Glutamatergic neuron (in vitro differentiated cells): ENCODE data around the gene MEGF11. TPM values are rescaled to one million over a fixed set of nuclear protein-coding genes. Genes with fewer than 3 reads are reported as not detected.

Source experiments
- DNase-seq: peaks from one replicate; pipeline ENCODE4 v3.0.0; 2022
- H3K27ac Mint-ChIP-seq: one replicate; pipeline ENCODE4 v1.8.0; 2020; ENCODE audit warnings: mild to moderate bottlenecking, mixed read lengths, inconsistent platforms; ENCODE audit not compliant: unreplicated experiment
- H3K27me3 Mint-ChIP-seq: one replicate; pipeline ENCODE4 v1.8.0; 2020; ENCODE audit warnings: mild to moderate bottlenecking, moderate library complexity, mixed read lengths, inconsistent platforms; ENCODE audit not compliant: unreplicated experiment
- H3K36me3 Mint-ChIP-seq: one replicate; pipeline ENCODE4 v1.8.0; 2020; ENCODE audit warnings: mild to moderate bottlenecking, mixed read lengths, inconsistent platforms; ENCODE audit not compliant: unreplicated experiment
- H3K4me1 Mint-ChIP-seq: one replicate; pipeline ENCODE4 v1.8.0; 2020; ENCODE audit warnings: mild to moderate bottlenecking, low read depth, mixed read lengths, inconsistent platforms; ENCODE audit not compliant: unreplicated experiment
- H3K4me3 Mint-ChIP-seq: one replicate; pipeline ENCODE4 v1.8.0; 2020; ENCODE audit warnings: mild to moderate bottlenecking, mixed read lengths, inconsistent platforms; ENCODE audit not compliant: unreplicated experiment
- H3K9me3 Mint-ChIP-seq: one replicate; pipeline ENCODE4 v1.8.0; 2020; ENCODE audit warnings: mild to moderate bottlenecking, moderate library complexity, mixed read lengths, inconsistent platforms; ENCODE audit not compliant: unreplicated experiment
- total RNA-seq: library from RNA; stranded (reverse); fragmentation: NEBNext Ultra II Directional; extraction: Animal tissue kit (Norgen Biotek cat#: 25700); gene quantifications from one replicate; pipeline ENCODE4 v1.2.1, GENCODE V29; 2021; ENCODE audit not compliant: unreplicated experiment
- TF ChIP-seq, protein P1 (sequence below): fragments of 200-600 bp; sonication (generic); IDR thresholded peaks from one replicate; pipeline ENCODE4 v1.5.0; 2021; ENCODE audit not compliant: partially characterized antibody, unreplicated experiment

Gene MEGF11
- total RNA-seq, 1 donor from 2014 or later: 2.6 TPM

DNA sequence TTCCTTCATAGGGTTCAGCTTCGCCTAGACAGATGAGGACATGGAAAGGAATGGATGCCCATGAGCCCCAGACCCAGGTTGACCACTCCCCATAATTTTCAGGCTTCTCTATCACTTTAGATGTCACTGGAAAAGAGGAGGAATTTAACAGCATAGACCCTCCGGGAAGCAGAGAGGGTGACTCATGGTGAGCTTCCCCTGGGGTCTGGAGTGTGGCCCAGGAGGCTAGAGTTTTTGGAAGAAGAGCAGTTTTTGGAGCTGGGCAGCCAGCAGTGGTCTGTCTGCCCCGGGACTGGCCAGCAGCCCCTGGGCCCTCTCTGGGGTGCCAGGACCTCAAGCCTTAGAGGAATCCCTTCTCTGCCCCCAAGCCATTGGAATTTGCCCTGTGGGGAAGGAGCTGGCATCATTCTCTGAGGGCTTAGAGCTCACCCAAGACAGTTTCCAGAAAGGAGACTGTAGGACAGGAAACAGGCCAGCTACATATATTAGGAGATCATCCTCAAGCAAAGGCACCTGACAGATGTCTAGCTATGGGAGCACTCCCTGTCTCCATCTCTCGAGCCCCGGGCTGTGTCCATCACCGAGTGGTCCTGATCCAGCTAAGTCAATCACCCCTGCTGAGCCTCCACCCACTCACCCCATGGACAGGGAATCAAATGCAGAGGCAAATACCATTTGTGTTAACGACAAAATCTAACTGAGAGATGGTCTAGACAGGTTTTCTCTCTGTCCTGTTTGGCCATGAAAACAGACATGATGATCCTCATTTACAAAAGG, 67.3 kb downstream of the MEGF11 start:
- Mint-ChIP-seq H3K4me3 (no peak overlapping the region), H3K27ac (no peak overlapping the region), H3K36me3 (no peaks in the 10 kb centered on the region), H3K4me1 (peaks cover 14% of the 10 kb centered on the region), H3K9me3 (no peaks in the 10 kb centered on the region), H3K27me3 (peaks cover 6% of the 10 kb centered on the region)
- no peak for DNase-seq
- TF ChIP-seq, protein P1, sequence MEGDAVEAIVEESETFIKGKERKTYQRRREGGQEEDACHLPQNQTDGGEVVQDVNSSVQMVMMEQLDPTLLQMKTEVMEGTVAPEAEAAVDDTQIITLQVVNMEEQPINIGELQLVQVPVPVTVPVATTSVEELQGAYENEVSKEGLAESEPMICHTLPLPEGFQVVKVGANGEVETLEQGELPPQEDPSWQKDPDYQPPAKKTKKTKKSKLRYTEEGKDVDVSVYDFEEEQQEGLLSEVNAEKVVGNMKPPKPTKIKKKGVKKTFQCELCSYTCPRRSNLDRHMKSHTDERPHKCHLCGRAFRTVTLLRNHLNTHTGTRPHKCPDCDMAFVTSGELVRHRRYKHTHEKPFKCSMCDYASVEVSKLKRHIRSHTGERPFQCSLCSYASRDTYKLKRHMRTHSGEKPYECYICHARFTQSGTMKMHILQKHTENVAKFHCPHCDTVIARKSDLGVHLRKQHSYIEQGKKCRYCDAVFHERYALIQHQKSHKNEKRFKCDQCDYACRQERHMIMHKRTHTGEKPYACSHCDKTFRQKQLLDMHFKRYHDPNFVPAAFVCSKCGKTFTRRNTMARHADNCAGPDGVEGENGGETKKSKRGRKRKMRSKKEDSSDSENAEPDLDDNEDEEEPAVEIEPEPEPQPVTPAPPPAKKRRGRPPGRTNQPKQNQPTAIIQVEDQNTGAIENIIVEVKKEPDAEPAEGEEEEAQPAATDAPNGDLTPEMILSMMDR: no peak

DNA sequence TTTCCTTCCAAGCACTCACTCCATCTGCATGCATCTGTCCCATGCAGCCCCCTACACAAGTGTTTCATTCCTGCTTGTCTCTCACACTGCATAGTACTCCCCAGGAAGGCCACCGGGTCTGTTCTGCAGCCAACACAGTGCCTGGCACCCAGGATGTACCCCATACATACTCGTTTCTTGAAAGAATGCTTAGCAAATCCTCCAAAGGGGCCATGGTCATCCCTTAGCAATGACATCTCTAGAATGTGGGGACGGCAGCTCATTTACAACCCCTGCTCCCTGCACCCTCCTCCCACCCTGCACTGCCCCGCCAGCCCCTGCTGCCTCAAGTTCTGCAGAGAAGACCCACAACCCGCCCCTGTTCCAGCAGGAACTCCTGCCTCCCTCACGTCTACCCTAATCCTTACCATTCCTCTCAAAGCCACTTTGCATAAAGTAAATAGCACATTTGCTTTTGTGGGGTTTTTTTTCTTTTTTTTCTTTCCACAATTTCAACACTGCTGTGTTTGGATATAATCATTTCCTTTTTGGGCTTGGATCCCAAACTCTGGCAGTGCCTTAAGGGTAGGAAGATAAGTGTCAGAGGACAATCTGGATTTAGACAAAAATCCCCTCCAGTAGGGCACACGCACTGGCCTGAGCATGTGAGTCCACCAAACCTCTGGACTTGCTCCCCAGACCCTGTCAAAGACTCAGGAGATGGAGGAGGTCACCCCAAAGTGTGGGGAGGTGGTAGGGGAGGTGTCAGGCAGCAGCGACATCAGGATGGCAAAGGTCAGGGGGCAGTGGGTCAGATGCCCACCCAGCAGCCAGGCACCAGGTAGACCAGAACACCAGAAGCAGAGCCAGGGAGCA, 68.4 kb downstream of the MEGF11 start:
- Mint-ChIP-seq H3K36me3 (no peaks in the 10 kb centered on the region), H3K27ac (no peak overlapping the region), H3K4me1 (peaks cover 14% of the 10 kb centered on the region), H3K27me3 (peaks cover 6% of the 10 kb centered on the region), H3K9me3 (no peaks in the 10 kb centered on the region), H3K4me3 (no peak overlapping the region)
- no peak for DNase-seq
- TF ChIP-seq, protein P1: no peak

DNA sequence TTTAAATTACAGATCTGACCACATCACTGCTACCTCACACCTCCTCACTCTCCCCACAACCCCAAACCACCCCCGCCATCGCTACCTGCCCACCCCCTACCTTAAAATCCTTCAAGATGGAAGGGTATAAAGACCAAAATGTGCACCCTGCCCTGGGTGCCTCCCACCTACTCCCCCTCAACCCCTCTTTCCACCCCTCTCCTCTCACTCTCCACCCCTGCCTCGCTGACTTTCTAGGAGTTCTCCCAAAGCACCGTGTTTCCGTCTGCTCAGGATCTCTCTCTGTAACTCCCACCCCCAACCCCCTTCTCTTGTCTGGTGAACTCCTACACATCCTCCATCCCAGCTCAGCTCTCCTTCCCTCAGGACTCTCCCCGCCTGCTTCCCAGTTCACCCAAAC, 69.1 kb downstream of the MEGF11 start:
- Mint-ChIP-seq H3K36me3 (no peaks in the 10 kb centered on the region), H3K9me3 (no peaks in the 10 kb centered on the region), H3K4me1 (peaks cover 14% of the 10 kb centered on the region), H3K27ac (no peak overlapping the region), H3K4me3 (no peak overlapping the region), H3K27me3 (peaks cover 6% of the 10 kb centered on the region)
- no peak for DNase-seq
- TF ChIP-seq, protein P1: no peak

DNA sequence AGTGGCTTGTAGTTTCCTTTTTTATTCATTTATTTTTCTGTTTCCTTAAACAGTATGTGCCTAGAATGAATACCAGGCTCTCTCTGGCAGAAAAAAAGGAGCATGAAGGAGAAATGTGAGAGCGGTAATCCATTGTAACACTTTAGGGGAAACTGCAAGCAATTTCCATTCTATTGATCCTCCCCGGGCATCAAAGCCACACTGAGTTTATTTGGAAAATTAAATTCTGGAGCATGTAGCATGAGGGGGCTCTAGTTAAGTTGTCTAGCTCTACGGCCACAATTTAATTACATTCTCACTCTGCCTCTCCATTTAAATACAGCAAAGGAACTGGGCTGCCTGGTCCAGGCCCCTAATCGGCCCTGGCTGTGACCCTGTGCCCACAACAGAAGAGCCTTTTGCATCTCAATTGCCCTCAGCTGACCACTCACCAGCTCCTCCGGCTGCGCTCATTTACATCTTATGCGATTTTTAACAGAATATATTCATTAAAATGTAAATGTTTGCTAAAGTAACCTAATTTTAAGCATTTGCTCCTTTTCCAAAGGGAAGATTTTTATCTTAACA, 72.9 kb downstream of the MEGF11 start:
- Mint-ChIP-seq H3K27ac (no peak overlapping the region), H3K27me3 (peaks cover 3% of the 10 kb centered on the region), H3K36me3 (no peaks in the 10 kb centered on the region), H3K4me3 (no peak overlapping the region), H3K9me3 (peaks cover 2% of the 10 kb centered on the region), H3K4me1 (peaks cover 8% of the 10 kb centered on the region)
- TF ChIP-seq, protein P1: no peak
- DNase-seq: no peak

DNA sequence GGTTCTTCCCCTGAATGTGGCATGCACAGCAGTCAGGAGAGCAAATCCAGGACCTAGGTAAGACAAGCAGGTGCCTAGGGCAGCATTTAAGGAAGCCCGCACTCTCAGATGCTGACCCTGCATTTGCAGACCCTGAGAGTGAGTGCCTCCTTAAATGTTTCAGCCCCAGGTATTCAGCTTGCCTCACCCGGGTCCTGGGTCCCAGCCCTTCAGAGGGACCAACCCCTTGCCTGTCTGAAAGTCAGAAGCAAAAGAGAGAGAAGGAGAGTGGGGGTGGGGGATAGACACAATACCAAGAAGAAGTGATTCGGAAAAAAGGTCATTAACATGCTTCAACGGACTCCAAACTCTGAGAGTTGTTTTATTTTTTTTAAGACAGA, 75.0 kb downstream of the MEGF11 start:
- Mint-ChIP-seq H3K9me3 (peaks cover 2% of the 10 kb centered on the region), H3K27ac (no peak overlapping the region), H3K4me3 (no peak overlapping the region), H3K27me3 (no peaks in the 10 kb centered on the region), H3K4me1 (peaks cover 8% of the 10 kb centered on the region), H3K36me3 (no peaks in the 10 kb centered on the region)
- no peak for DNase-seq
- TF ChIP-seq, protein P1: no peak
